Activated naive CD4-positive, alpha-beta T cell treated with anti-CD3 and anti-CD28 coated beads, Interleukin-2, amount 50 U/mL, for 24 hours (primary cell): ENCODE data around the gene ELMOD2.

ENCODE experiments used
- H3K27ac Mint-ChIP-seq: one replicate; pipeline ENCODE4 v1.8.0; 2021; ENCODE audit warnings: mild to moderate bottlenecking, mixed read lengths
- H3K27me3 Mint-ChIP-seq: one replicate; pipeline ENCODE4 v1.8.0; 2021; ENCODE audit warnings: mixed read lengths
- H3K36me3 Mint-ChIP-seq: one replicate; pipeline ENCODE4 v1.8.0; 2021; ENCODE audit warnings: mixed read lengths
- H3K4me1 Mint-ChIP-seq: one replicate; pipeline ENCODE4 v1.8.0; 2021; ENCODE audit warnings: mixed read lengths
- H3K4me3 Mint-ChIP-seq: one replicate; pipeline ENCODE4 v1.8.0; 2021; ENCODE audit warnings: mild to moderate bottlenecking, mixed read lengths
- H3K9me3 Mint-ChIP-seq: one replicate; pipeline ENCODE4 v1.8.0; 2021; ENCODE audit warnings: mixed read lengths

Gene ELMOD2

GRCh38 chr4:140568507-140569306, 44.7 kb downstream of the ELMOD2 start, which contains the start of gene UCP1:
TSS of gene UCP1 (minus strand) at chr4:140568961. CDS start at chr4:140568729, 232 bp downstream.
- Mint-ChIP-seq H3K27me3 (peaks cover 47% of the 10 kb centered on the region), H3K4me1 (peaks cover 20% of the 10 kb centered on the region), H3K36me3 (peaks cover 1% of the 10 kb centered on the region), H3K27ac (peak within 1 kb of the TSS; percentile 63), H3K9me3 (peaks cover 21% of the 10 kb centered on the region), H3K4me3 (peak within 1 kb of the TSS; percentile 90)

- Mint-ChIP-seq H3K27ac (peak overlapping the region; percentile 63), H3K9me3 (peaks cover 21% of the 10 kb centered on the region), H3K4me1 (peaks cover 20% of the 10 kb centered on the region), H3K36me3 (peaks cover 1% of the 10 kb centered on the region), H3K27me3 (peaks cover 47% of the 10 kb centered on the region), H3K4me3 (peak overlapping the region; percentile 90)
Observed at GRCh38 chr4:140569307-140569638, 45.3 kb downstream of the ELMOD2 start.

- Mint-ChIP-seq H3K9me3 (peaks cover 21% of the 10 kb centered on the region), H3K27me3 (peaks cover 48% of the 10 kb centered on the region), H3K4me1 (peaks cover 19% of the 10 kb centered on the region), H3K27ac (no peak overlapping the region), H3K4me3 (no peak overlapping the region), H3K36me3 (peaks cover 1% of the 10 kb centered on the region)
Observed at GRCh38 chr4:140571620-140572019, 47.7 kb downstream of the ELMOD2 start.

- Mint-ChIP-seq H3K4me1 (no peaks in the 10 kb centered on the region), H3K27ac (no peak overlapping the region), H3K9me3 (peaks cover 19% of the 10 kb centered on the region), H3K27me3 (peaks cover 46% of the 10 kb centered on the region), H3K4me3 (no peak overlapping the region), H3K36me3 (no peaks in the 10 kb centered on the region)
Observed at GRCh38 chr4:140575489-140575888, 51.5 kb downstream of the ELMOD2 start.

GRCh38 chr4:140579278-140579677, 55.3 kb downstream of the ELMOD2 start:
- no peaks in the 10 kb centered on the region for H3K4me1 Mint-ChIP-seq
- no peaks in the 10 kb centered on the region for H3K36me3 Mint-ChIP-seq
- H3K4me3 Mint-ChIP-seq: no peak overlapping the region
- H3K9me3 Mint-ChIP-seq: no peaks in the 10 kb centered on the region
- H3K27me3 Mint-ChIP-seq: peaks cover 28% of the 10 kb centered on the region
- no peak overlapping the region for H3K27ac Mint-ChIP-seq

GRCh38 chr4:140581078-140581477, 57.1 kb downstream of the ELMOD2 start:
- Mint-ChIP-seq H3K27ac (no peak overlapping the region), H3K36me3 (no peaks in the 10 kb centered on the region), H3K27me3 (peaks cover 28% of the 10 kb centered on the region)

GRCh38 chr4:140584439-140584838, 60.5 kb downstream of the ELMOD2 start:
- no peak overlapping the region for H3K4me3 Mint-ChIP-seq
- H3K9me3 Mint-ChIP-seq: no peaks in the 10 kb centered on the region
- no peaks in the 10 kb centered on the region for H3K36me3 Mint-ChIP-seq
- peaks cover 10% of the 10 kb centered on the region for H3K27me3 Mint-ChIP-seq
- no peak overlapping the region for H3K27ac Mint-ChIP-seq
- no peaks in the 10 kb centered on the region for H3K4me1 Mint-ChIP-seq

More at GRCh38 chr4:140581078-140581477, 57.1 kb downstream of the ELMOD2 start:
- no peaks in the 10 kb centered on the region for H3K9me3 Mint-ChIP-seq
- no peak overlapping the region for H3K4me3 Mint-ChIP-seq
- H3K4me1 Mint-ChIP-seq: no peaks in the 10 kb centered on the region

GRCh38 chr4:140595065-140595464, 71.1 kb downstream of the ELMOD2 start:
- Mint-ChIP-seq H3K27me3 (peaks cover 7% of the 10 kb centered on the region), H3K4me3 (no peak overlapping the region), H3K4me1 (peaks cover 11% of the 10 kb centered on the region), H3K9me3 (peaks cover 4% of the 10 kb centered on the region), H3K36me3 (no peaks in the 10 kb centered on the region), H3K27ac (no peak overlapping the region)

GRCh38 chr4:140600408-140600807, 76.4 kb downstream of the ELMOD2 start:
- Mint-ChIP-seq H3K4me1 (no peaks in the 10 kb centered on the region), H3K27ac (no peak overlapping the region), H3K9me3 (no peaks in the 10 kb centered on the region), H3K36me3 (no peaks in the 10 kb centered on the region), H3K27me3 (peaks cover 6% of the 10 kb centered on the region), H3K4me3 (no peak overlapping the region)

- Mint-ChIP-seq H3K4me3 (no peak overlapping the region), H3K4me1 (no peaks in the 10 kb centered on the region), H3K9me3 (no peaks in the 10 kb centered on the region), H3K36me3 (no peaks in the 10 kb centered on the region), H3K27ac (no peak overlapping the region), H3K27me3 (peaks cover 12% of the 10 kb centered on the region)
Observed at GRCh38 chr4:140602714-140603113, 78.7 kb downstream of the ELMOD2 start.

- Mint-ChIP-seq H3K9me3 (no peaks in the 10 kb centered on the region), H3K27ac (no peak overlapping the region), H3K27me3 (peaks cover 12% of the 10 kb centered on the region), H3K4me3 (no peak overlapping the region), H3K4me1 (no peaks in the 10 kb centered on the region), H3K36me3 (no peaks in the 10 kb centered on the region)
Observed at GRCh38 chr4:140603286-140603685, 79.3 kb downstream of the ELMOD2 start.
